ENCODE results near the gene KLHL29. TPM values are rescaled to one million over a fixed set of nuclear protein-coding genes. Genes with fewer than 3 reads are reported as not detected.

The KLHL29 gene
- total RNA-seq, 1 experiment from 2014 or later: 12.2 TPM

GRCh38 chr2:23380562-23381065 is 4.4 kb upstream of the KLHL29 start:
- TSS peak; percentile 86 for BruUV-seq (replicated peaks)
- Histone ChIP-seq H3K27ac (ENCODE audit: low read depth, low read length, poor library complexity, severe bottlenecking) (peak overlapping the region; percentile 80), H3K36me3 (ENCODE audit: insufficient read depth, low read length, poor library complexity, severe bottlenecking) (no peaks in the 10 kb centered on the region), H3K27me3 (replicated peaks; ENCODE audit: insufficient read depth, low read depth, low read length, poor library complexity) (no peaks in the 10 kb centered on the region), H3K4me3 (ENCODE audit: low read depth, low read length, poor library complexity, severe bottlenecking) (peak overlapping the region; percentile 35), H3K4me1 (ENCODE audit: insufficient read depth, low read length, poor library complexity, severe bottlenecking) (peaks cover 21% of the 10 kb centered on the region), H3K9me3 (ENCODE audit: low read depth, low read length, poor library complexity, severe bottlenecking) (no peaks in the 10 kb centered on the region)
- POLR2A ChIA-PET (ENCODE audit: low non-redundant PET): no interaction called here
- CTCF ChIA-PET: no interaction called here
- no peak for TF ChIP-seq EZH2 (IDR thresholded peaks at IDR 0.05; ENCODE audit: borderline replicate concordance, low read depth, low read length, poor library complexity, severe bottlenecking)
- no peak for TF ChIP-seq CTCF (conservative IDR thresholded peaks at IDR 0.05; ENCODE audit: low read depth, low read length)
- intact Hi-C loops (cut with micrococcal nuclease; ENCODE audit: unreplicated experiment): no loop called here
- peak; percentile 52 for DNase-seq (ENCODE audit: low spot score)

GRCh38 chr2:23381084-23381483 is 3.9 kb upstream of the KLHL29 start:
- DNase-seq (ENCODE audit: low spot score): peak; percentile 94
- H3K27ac ChIP-seq (ENCODE audit: low read depth, low read length, poor library complexity, severe bottlenecking): peak overlapping the region; percentile 80
- peaks cover 21% of the 10 kb centered on the region for H3K4me1 ChIP-seq (ENCODE audit: insufficient read depth, low read length, poor library complexity, severe bottlenecking)
- H3K36me3 ChIP-seq (ENCODE audit: insufficient read depth, low read length, poor library complexity, severe bottlenecking): no peaks in the 10 kb centered on the region
- TF ChIP-seq EZH2 (IDR thresholded peaks at IDR 0.05; ENCODE audit: borderline replicate concordance, low read depth, low read length, poor library complexity, severe bottlenecking) (no peak), CTCF (conservative IDR thresholded peaks at IDR 0.05; ENCODE audit: low read depth, low read length) (no peak)
- H3K9me3 ChIP-seq (ENCODE audit: low read depth, low read length, poor library complexity, severe bottlenecking): no peaks in the 10 kb centered on the region
- no peaks in the 10 kb centered on the region for H3K27me3 ChIP-seq (replicated peaks; ENCODE audit: insufficient read depth, low read depth, low read length, poor library complexity)
- intact Hi-C loops (cut with micrococcal nuclease; ENCODE audit: unreplicated experiment): no loop called here
- CTCF ChIA-PET: no interaction called here
- peak overlapping the region; percentile 35 for H3K4me3 ChIP-seq (ENCODE audit: low read depth, low read length, poor library complexity, severe bottlenecking)
- POLR2A ChIA-PET (ENCODE audit: low non-redundant PET): no interaction called here
- no TSS peak for BruUV-seq (replicated peaks)

- intact Hi-C loops (cut with micrococcal nuclease; ENCODE audit: unreplicated experiment): no loop called here
- no TSS peak for BruUV-seq (replicated peaks)
Observed at GRCh38 chr2:23381485-23381884, 3.5 kb upstream of the KLHL29 start.

More at GRCh38 chr2:23381485-23381884, 3.5 kb upstream of the KLHL29 start:
- POLR2A ChIA-PET (ENCODE audit: low non-redundant PET): no interaction called here
- Histone ChIP-seq H3K4me1 (ENCODE audit: insufficient read depth, low read length, poor library complexity, severe bottlenecking) (peaks cover 21% of the 10 kb centered on the region), H3K27me3 (replicated peaks; ENCODE audit: insufficient read depth, low read depth, low read length, poor library complexity) (no peaks in the 10 kb centered on the region), H3K4me3 (ENCODE audit: low read depth, low read length, poor library complexity, severe bottlenecking) (no peak overlapping the region), H3K9me3 (ENCODE audit: low read depth, low read length, poor library complexity, severe bottlenecking) (no peaks in the 10 kb centered on the region), H3K36me3 (ENCODE audit: insufficient read depth, low read length, poor library complexity, severe bottlenecking) (no peaks in the 10 kb centered on the region), H3K27ac (ENCODE audit: low read depth, low read length, poor library complexity, severe bottlenecking) (peak overlapping the region; percentile 49)
- DNase-seq (ENCODE audit: low spot score): no peak
- CTCF ChIA-PET: no interaction called here
- TF ChIP-seq CTCF (conservative IDR thresholded peaks at IDR 0.05; ENCODE audit: low read depth, low read length): no peak
- TF ChIP-seq EZH2 (IDR thresholded peaks at IDR 0.05; ENCODE audit: borderline replicate concordance, low read depth, low read length, poor library complexity, severe bottlenecking): no peak
